GM19025 (cell line): ENCODE data around the gene IREB2.

Experiments used
- ATAC-seq: cut with Tn5 transposase; IDR thresholded peaks from one replicate; pipeline ENCODE4 v1.9.1; 2021; ENCODE audit warnings: mild to moderate bottlenecking, low read depth, moderate library complexity; ENCODE audit not compliant: unreplicated experiment

The IREB2 gene

DNA sequence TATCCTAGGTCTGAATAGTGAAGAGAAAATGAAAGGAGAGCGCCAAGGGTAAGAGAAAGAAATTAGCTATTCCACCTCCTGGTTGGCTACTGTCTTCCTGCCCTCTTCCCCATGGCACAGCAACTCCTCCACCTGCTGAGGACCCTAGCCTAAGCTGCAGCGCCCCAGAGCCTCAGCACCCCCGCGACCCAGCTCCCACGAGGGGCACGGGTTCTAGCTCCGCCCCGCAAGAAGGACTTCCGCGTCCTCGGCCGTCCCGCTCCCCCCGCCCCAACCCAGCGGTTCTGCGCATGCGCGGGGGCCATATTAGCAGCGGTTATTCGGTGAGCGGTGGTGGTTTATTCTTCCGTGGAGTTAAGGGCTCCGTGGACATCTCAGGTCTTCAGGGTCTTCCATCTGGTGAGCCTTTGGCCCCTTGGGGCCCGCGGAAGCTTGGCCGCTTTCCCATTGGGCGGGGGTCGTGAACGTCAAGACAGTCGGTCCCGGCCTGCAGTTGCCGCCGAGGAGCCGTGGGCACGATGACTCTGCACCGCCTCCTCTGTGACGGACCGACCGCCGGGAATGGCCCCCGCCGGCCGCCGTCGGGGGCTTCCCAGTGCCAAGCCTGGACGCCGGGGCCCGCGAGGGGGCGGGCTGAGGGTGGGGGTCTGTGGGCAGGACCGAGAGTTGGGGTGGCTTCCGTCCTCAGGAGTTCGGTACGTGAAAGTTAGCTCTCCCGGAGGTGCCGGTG, 102.3 kb downstream of the IREB2 start, which contains the start of gene PSMA4:
PSMA4 (plus strand) TSS at position 304 of the 730 bp plus-strand sequence. CDS start 1,484 bp downstream, outside the sequence.
- peak; percentile 72 for ATAC-seq

DNA sequence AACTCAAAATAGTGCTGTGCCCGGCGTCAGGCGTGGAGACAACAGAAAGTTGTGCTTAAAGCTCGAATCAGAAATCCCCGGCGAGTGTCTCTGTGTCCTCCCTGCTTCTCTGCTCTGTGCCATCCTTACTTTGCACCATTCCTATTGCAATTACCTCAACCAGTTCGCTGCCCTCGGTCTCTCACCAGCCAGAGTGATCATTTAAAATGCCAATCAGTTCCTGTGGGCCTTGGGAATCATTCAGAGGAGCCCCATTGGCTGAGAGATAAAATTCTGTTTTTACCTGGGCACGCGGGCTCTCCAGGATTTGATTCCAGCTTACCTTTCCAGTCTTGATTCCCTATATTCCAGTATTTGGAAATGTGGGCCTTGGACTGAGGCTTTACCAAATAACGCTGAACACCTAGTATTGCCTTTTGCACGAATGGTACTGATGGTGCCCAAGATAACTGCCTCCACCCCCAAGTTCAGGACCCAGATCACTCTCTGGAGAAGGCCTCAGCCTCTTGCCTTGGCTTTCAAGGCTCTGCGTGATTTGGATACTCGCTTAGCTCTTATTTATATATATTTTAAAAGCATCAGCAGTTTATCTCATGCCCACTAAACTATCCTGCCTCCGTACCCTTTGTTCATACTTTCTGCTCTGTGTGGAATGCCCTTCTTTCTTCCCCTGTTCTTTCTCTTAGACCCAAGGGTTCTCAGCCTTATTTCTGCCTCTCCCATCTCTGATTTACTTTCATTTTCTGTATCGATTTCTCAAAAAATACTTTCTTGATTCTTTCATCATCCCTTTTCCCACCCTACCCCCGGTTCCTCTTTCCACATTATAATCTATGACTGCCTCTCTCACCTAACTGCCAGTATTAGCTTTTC, 103.1 kb downstream of the IREB2 start:
- ATAC-seq, result no peak

DNA sequence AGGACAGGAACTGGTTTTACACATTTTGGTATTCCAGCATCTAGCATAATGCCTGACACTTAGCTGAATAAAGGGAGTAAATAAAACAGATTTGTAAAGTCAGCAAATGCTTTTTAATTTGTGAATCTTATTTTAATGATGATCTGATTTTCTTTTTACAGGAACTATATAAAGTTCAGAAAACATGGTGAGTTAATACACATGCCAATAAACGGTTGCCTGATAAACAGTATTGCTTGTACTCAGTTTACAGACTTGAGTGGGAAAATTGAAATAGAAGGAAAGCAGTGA, 103.7 kb downstream of the IREB2 start:
- ATAC-seq, result no peak

DNA sequence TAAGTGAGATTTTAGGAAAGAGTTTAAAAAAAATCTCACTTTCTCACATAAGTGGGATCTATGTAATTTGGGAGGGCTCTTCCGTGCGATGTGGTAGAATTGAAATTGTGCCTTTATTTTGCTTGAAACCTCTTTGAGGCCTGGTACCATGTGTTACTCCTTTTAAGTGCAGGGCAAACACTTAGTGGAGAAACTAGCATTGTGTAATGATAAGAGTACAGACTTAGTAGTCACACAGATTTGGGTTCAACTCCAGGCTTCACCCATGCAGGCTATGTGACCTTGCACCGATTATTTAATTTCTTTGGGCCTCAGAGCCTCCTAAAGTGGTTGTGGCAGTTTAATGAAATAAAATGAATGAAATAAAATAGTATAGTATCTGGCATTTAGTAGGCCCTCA, 104.6 kb downstream of the IREB2 start:
- ATAC-seq, result no peak

DNA sequence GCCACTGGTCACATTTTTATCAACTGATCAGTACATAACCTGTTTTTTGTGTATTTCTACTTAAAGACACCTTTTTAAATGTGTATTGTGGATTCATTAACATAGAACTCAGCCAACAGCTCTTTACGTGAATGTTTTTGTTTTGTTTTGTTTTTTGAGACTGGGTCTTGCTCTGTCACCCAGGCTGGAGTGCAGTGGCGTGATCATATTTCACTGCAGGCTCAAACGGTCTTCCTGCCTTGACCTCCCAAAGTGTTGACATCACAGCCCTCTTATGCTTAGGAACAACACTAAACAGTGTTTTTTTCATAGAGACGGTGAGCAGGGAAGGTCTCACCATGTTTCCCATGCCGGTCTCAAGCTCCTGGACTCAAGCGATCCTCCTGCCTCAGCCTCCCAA, 112.2 kb downstream of the IREB2 start:
- ATAC-seq, result no peak

DNA sequence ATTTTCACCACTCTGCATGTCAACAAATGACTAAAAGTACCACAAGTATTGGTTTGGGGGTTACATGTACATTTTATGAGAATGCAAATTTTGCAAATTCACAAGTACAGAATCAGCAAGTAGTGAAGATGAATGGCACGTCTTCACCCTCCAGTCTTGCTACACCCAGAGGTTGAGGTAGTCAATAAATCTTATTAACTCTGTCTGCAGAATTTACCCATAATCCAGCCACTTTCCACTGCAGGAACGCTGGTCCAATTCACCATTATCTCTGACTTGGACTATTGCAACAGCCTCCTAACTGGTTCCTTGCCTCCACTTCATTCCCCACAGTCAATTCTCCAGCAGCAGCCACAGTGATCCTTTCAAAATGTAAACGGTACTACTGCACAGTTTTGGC, 112.8 kb downstream of the IREB2 start:
- no peak for ATAC-seq
